IPS-15b (cell line): ENCODE measurements around the gene PTGR3.

Source experiments
- H3K27me3 ChIP-seq: one replicate; pipeline ENCODE4 v1.6.1; 2013; ENCODE audit warnings: low read length; ENCODE audit not compliant: control insufficient read depth, insufficient read depth
- H3K36me3 ChIP-seq: one replicate; pipeline ENCODE4 v1.6.1; 2013; ENCODE audit warnings: low read length; ENCODE audit not compliant: control insufficient read depth, insufficient read depth
- H3K4me1 ChIP-seq: one replicate; pipeline ENCODE4 v1.6.1; 2013; ENCODE audit warnings: mild to moderate bottlenecking, low read length; ENCODE audit not compliant: control insufficient read depth, insufficient read depth
- H3K4me3 ChIP-seq: one replicate; pipeline ENCODE4 v1.5.1; 2013; ENCODE audit warnings: low read depth, low read length
- H3K9ac ChIP-seq: one replicate; pipeline ENCODE4 v1.6.1; 2013; ENCODE audit warnings: low read depth, mild to moderate bottlenecking, low read length
- H3K9me3 ChIP-seq: one replicate; pipeline ENCODE4 v1.6.1; 2013; ENCODE audit warnings: mild to moderate bottlenecking, low read length; ENCODE audit not compliant: control insufficient read depth, insufficient read depth

The PTGR3 gene

GRCh38 chr18:75211626-75211952, 2.6 kb upstream of the PTGR3 start:
- Histone ChIP-seq H3K27me3 (peaks cover 63% of the 10 kb centered on the region), H3K36me3 (no peaks in the 10 kb centered on the region), H3K9me3 (no peaks in the 10 kb centered on the region), H3K4me1 (peaks cover 14% of the 10 kb centered on the region), H3K4me3 (peak overlapping the region; percentile 46), H3K9ac (no peak overlapping the region)

DNA sequence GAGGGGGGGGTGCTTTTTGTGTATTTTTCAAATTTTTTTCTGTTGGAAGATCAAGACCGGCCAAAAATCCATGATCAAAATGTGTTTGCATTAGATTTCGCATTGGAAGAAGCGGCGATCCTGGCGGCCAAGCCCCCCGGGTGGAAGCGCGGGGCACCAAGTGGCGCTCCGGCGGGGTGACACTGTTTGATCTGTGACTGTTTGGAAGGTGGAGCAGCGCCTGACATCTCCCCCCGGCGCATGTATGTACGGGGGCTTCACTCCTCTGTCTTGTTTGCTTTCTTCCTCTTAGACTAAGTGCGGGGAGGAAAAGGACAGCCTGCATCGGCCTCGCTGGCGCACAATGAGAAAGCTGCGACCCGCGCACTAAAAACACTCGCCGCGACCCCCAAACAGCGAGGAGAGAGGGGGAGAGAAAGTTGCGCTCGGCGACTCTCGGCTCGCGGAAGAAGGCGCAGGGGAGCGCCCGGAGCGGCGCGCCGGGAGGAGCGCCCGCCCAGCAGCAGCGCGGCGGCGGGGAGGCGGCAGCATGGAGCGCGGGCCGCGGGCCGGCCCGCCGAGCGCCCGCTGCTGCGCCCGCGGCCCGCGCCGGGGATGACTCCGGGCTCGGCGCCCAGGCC, 2.2 kb upstream of the PTGR3 start:
- Histone ChIP-seq H3K36me3 (no peaks in the 10 kb centered on the region), H3K4me3 (peak overlapping the region; percentile 78), H3K9ac (no peak overlapping the region), H3K4me1 (peaks cover 14% of the 10 kb centered on the region), H3K9me3 (no peaks in the 10 kb centered on the region), H3K27me3 (peaks cover 68% of the 10 kb centered on the region)

- Histone ChIP-seq H3K9me3 (no peaks in the 10 kb centered on the region), H3K4me3 (peak within 1 kb of the TSS; percentile 78), H3K36me3 (no peaks in the 10 kb centered on the region), H3K9ac (no peak within 1 kb of the TSS), H3K27me3 (peaks cover 75% of the 10 kb centered on the region), H3K4me1 (peaks cover 17% of the 10 kb centered on the region)
Measured at GRCh38 chr18:75210274-75211001, 1.5 kb upstream of the PTGR3 start, which contains the start of gene TSHZ1. Gene TSHZ1 (plus strand): TSS chr18:75210797. CDS start chr18:75211877, 1,080 bp downstream.

DNA sequence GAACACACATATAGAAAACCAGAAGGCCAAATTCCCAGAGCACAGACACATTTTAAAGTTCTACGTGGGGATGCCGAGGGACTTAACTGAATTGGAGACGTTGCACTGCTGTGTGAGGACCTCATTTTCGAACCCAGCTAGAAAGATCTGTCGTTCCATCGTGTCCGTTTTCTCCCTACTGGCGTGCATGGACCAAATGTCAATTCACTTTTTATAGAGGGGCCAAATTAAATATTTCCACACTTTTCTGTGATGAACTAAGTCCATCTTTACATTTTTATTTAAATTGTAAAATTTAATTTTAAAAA, 966 bp upstream of the PTGR3 start:
- H3K4me1 ChIP-seq: peaks cover 21% of the 10 kb centered on the region
- H3K9ac ChIP-seq: no peak overlapping the region
- H3K36me3 ChIP-seq: no peaks in the 10 kb centered on the region
- H3K9me3 ChIP-seq: no peaks in the 10 kb centered on the region
- peak overlapping the region; percentile 78 for H3K4me3 ChIP-seq
- peaks cover 78% of the 10 kb centered on the region for H3K27me3 ChIP-seq

DNA sequence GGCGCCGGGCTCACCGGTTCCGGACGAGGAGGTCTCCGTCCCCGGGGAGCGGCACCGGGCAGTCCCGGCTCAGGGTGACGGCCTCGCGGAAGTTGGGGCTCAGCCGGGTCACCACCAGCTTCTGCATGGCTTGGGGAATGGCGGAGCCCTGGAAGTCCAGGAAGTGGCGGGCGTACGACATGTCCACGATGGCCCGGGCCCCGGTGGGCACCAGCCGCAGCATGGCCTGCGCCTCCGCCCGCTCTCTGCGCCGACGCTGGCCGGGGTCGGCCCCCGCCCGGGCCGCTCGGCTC, 157 bp downstream of the PTGR3 start:
- Histone ChIP-seq H3K4me1 (peaks cover 21% of the 10 kb centered on the region), H3K27me3 (peaks cover 78% of the 10 kb centered on the region), H3K9ac (no peak overlapping the region)

DNA sequence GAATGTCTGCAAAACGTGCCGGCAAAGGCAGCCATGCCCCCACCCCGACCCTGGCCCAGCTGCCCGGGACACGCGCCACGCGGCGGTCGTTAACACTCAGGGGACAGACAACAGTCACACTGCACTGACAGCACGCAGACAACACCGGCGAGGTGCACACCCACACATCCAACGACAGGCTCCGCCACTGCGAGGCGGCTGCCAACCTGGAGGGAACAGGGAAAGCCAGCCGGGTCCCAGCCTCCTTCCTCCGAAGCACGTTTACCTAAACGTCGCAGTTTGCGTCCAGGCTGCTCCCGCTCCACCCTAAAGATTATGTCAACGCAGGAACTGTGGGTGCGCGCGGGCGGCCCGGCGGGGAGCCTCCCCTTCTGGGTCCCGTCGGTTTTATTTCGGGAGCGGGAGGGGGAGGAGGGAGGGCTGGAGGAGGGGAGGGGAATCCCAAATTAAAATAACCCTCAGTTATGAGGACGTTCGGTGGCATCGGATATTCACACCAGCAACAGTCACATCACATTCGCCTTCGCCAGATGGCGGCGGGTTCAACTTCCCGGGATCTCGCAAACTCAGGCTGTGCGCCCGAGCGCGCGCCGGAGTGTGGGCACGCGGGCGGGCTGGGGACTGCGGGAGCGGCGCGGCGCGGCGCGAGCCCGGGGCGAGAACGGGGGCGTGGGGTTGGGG, 644 bp downstream of the PTGR3 start:
- Histone ChIP-seq H3K4me1 (peaks cover 23% of the 10 kb centered on the region), H3K9me3 (no peaks in the 10 kb centered on the region), H3K27me3 (peaks cover 78% of the 10 kb centered on the region), H3K9ac (no peak overlapping the region), H3K4me3 (peak overlapping the region; percentile 51), H3K36me3 (no peaks in the 10 kb centered on the region)

More for the DNA sequence above, 157 bp downstream of the PTGR3 start:
- H3K36me3 ChIP-seq: no peaks in the 10 kb centered on the region
- H3K9me3 ChIP-seq: no peaks in the 10 kb centered on the region
- H3K4me3 ChIP-seq: peak overlapping the region; percentile 51

DNA sequence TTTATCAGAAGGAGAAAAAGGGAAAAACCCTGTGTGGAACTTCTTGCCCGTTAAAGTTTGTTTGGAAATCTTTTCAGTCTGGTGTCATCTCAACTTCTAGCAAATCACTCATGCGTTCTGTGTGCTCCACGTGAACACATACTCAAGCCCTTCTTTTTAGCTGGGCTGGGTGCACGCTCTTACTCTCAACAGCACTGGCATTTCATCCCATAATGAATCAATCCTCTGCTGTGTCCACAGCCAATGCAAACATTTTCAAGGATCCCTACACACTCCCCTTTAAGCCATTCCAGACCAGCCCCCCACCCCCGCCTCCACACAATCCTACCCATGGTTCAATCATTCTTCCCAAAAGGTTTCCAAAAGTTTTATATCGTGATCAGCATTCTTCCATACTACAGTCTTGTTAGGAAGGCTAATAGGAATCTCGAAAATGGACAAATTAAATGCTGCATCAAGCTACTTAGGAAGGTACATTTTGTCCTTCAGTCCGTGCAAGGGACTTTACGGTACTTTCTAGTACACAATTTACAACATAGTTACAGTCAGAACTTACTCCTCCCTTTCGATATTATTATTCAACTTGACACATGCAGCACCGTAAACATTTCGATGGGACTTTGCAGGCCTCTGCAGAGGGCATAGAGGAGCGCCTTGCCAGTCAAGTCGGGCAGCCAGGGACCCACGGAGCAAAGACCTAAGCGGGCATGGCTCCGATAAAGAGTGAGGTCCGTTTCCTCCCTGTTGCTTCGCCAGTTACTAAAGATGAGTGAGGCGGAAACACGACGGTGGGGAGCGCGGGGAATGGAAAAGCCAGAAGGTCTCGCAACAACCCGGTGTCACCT, 1.4 kb downstream of the PTGR3 start:
- H3K27me3 ChIP-seq: peaks cover 78% of the 10 kb centered on the region
- H3K9me3 ChIP-seq: no peaks in the 10 kb centered on the region
- H3K4me1 ChIP-seq: peaks cover 23% of the 10 kb centered on the region
- peak overlapping the region; percentile 51 for H3K4me3 ChIP-seq
- no peak overlapping the region for H3K9ac ChIP-seq
- no peaks in the 10 kb centered on the region for H3K36me3 ChIP-seq

DNA sequence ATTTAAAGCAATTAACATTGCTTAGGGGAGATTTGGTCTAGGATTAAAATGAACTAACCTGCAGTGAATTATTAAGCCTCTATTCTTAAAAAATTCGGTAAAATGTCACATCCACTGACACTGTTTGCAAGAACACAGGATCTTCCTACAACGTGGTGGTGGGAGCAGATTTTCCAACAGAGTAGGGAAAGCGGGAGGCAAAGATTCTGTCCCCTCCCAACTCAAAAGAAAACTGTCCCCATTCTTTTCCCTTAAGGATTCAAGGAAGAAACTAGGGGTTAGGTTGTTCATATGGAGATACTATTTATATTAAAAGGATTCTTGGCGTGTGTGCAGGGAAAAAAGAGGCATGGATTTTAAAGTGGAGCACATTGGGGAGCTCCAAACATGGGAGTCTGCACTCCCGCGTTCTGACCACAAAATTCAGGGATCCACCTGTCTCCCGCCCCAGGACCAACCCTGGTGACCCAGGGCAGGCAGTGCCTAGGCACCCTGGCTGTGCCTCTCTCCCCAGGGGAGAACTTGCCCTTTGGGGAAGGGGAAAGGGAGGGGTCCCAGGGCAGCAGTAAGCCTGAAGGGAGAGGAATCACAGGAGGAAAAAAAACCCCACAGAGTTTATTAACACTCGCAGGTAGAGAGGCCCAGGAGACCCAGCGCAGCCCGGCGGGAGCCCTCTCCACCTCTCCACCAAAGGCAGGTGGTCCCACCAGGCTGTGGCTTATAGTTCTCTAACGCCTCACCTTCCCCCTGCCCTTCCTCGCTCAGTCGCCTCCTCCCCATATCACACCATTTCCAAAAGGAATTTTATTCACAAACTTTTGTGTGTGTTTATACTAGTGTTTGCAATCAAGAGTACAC, 2.3 kb downstream of the PTGR3 start:
- no peak overlapping the region for H3K9ac ChIP-seq
- H3K27me3 ChIP-seq: peaks cover 83% of the 10 kb centered on the region
- peaks cover 23% of the 10 kb centered on the region for H3K4me1 ChIP-seq
- H3K9me3 ChIP-seq: no peaks in the 10 kb centered on the region
- no peaks in the 10 kb centered on the region for H3K36me3 ChIP-seq
- H3K4me3 ChIP-seq: peak overlapping the region; percentile 3

- peaks cover 82% of the 10 kb centered on the region for H3K27me3 ChIP-seq
- no peak overlapping the region for H3K9ac ChIP-seq
- H3K9me3 ChIP-seq: no peaks in the 10 kb centered on the region
- peaks cover 23% of the 10 kb centered on the region for H3K4me1 ChIP-seq
- peak overlapping the region; percentile 59 for H3K4me3 ChIP-seq
- H3K36me3 ChIP-seq: no peaks in the 10 kb centered on the region
Measured at GRCh38 chr18:75205514-75206132, 3.3 kb downstream of the PTGR3 start.

DNA sequence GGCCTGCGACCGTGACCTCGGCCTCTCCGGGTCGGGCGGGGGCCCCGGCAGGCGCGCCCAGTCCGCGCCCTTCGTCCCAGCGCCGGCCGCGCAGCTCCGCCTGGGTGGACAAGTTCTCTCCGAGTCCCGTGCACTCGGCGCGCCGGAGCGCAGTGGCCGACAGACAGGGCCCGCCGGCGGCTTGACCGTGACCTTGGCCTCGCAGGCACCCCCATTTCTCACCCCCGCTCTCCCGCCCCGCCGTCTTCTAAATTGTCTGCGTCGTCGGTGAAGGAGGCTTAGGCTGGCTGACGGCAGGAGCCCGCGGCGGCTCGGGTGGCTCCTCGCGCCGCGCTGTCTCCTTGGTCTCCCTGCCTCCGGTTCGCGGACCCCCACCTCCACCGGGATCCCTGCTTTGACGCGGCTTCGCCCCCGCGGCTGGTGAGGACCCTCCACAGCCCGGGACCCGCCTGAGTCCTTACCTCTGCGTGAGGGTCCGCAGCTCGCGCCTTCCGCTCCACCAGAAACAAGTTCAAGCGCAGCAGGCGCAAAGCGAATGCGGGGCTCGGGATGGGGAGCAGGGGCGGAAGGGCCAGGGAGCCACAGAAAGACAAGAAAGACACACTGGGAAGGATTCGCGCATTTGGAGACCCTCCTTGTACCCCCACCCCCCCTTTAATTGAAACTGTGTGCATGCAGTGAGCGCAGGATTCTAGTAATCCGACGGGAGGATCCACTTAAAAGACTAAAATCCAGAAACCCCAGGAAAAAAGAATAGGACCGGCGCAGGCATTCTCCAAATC, 4.0 kb downstream of the PTGR3 start:
- peaks cover 20% of the 10 kb centered on the region for H3K4me1 ChIP-seq

More for the DNA sequence above, 4.0 kb downstream of the PTGR3 start:
- Histone ChIP-seq H3K9me3 (no peaks in the 10 kb centered on the region), H3K27me3 (peaks cover 75% of the 10 kb centered on the region), H3K9ac (no peak overlapping the region), H3K36me3 (no peaks in the 10 kb centered on the region), H3K4me3 (peak overlapping the region; percentile 59)
